Esophagus muscularis mucosa (tissue), 4 donors: ENCODE results near the gene KPNA6.

Source experiments
- EP300 ChIP-seq: sonication (generic); formaldehyde crosslinking; IDR thresholded peaks from one replicate; pipeline ENCODE4 v1.6.1; 2017; ENCODE audit warnings: antibody characterized with exemption
- POLR2A ChIP-seq: fragments of 450-650 bp; IDR thresholded peaks from one replicate; pipeline ENCODE4 v1.6.1; 2017; ENCODE audit warnings: antibody characterized with exemption, moderate library complexity, mild to moderate bottlenecking, low read depth
- POLR2AphosphoS5 ChIP-seq, 2 donors: sonication (generic); formaldehyde crosslinking; IDR thresholded peaks; one replicate each; pipeline ENCODE4 v1.6.1; 2017; ENCODE audit warnings: antibody characterized with exemption in 2 of 2
- TF ChIP-seq, protein P1 (sequence below), 3 experiments: fragments of 200-600 bp in 2 of 3; fragments of 450-650 bp in 1 of 3; sonication (generic) in 2 of 3; IDR thresholded peaks; one replicate each; pipeline ENCODE4 v1.5.1; 2017 to 2019; ENCODE audit warnings: antibody characterized with exemption in 3 of 3, mild to moderate bottlenecking in 2 of 3, moderate library complexity in 1 of 3

- no peak for TF ChIP-seq EP300
- TF ChIP-seq POLR2A, result no peak
- TF ChIP-seq POLR2AphosphoS5 (IDR thresholded peaks at IDR 0.05), result no peak
- TF ChIP-seq, protein P1, sequence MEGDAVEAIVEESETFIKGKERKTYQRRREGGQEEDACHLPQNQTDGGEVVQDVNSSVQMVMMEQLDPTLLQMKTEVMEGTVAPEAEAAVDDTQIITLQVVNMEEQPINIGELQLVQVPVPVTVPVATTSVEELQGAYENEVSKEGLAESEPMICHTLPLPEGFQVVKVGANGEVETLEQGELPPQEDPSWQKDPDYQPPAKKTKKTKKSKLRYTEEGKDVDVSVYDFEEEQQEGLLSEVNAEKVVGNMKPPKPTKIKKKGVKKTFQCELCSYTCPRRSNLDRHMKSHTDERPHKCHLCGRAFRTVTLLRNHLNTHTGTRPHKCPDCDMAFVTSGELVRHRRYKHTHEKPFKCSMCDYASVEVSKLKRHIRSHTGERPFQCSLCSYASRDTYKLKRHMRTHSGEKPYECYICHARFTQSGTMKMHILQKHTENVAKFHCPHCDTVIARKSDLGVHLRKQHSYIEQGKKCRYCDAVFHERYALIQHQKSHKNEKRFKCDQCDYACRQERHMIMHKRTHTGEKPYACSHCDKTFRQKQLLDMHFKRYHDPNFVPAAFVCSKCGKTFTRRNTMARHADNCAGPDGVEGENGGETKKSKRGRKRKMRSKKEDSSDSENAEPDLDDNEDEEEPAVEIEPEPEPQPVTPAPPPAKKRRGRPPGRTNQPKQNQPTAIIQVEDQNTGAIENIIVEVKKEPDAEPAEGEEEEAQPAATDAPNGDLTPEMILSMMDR (IDR thresholded peaks at IDR 0.05), result no peak
These were observed 63.1 kb downstream of the KPNA6 start for GRCh38 chr1:32170991-32171390.
